Neuronal stem cell (in vitro differentiated cells): Measurements from ENCODE around the gene COL11A2.

Experiments
- DNase-seq: peaks from one replicate; pipeline ENCODE4 v3.0.0-alpha.2; 2013; ENCODE audit warnings: low spot score
- H2AFZ ChIP-seq: one replicate; pipeline ENCODE4 v1.6.1; 2013; ENCODE audit warnings: mild to moderate bottlenecking, low read length, inconsistent platforms
- H2AK5ac ChIP-seq: 2 replicates; pipeline ENCODE4 v1.6.1; 2013; ENCODE audit warnings: low read depth, mild to moderate bottlenecking, inconsistent platforms, low read length, moderate library complexity, mixed read lengths
- H2BK120ac ChIP-seq: 2 replicates; pipeline ENCODE4 v1.6.1; 2013; ENCODE audit warnings: low read depth, mild to moderate bottlenecking, inconsistent platforms, low read length, moderate library complexity, mixed read lengths
- H2BK12ac ChIP-seq: one replicate; pipeline ENCODE4 v1.6.1; 2013; ENCODE audit warnings: low read length, inconsistent platforms
- H2BK15ac ChIP-seq: 2 replicates; pipeline ENCODE4 v1.6.1; 2013; ENCODE audit warnings: mild to moderate bottlenecking, low read length, inconsistent platforms, mixed read lengths
- H2BK5ac ChIP-seq: one replicate; pipeline ENCODE4 v1.6.1; 2013; ENCODE audit warnings: inconsistent platforms, mild to moderate bottlenecking, low read length, moderate library complexity
- H3K14ac ChIP-seq: one replicate; pipeline ENCODE4 v1.6.1; 2013; ENCODE audit warnings: low read length, inconsistent platforms
- H3K18ac ChIP-seq: 2 replicates; pipeline ENCODE4 v1.6.1; 2013; ENCODE audit warnings: low read length, inconsistent platforms
- H3K23ac ChIP-seq: 2 replicates; pipeline ENCODE4 v1.6.1; 2013; ENCODE audit warnings: low read depth, mild to moderate bottlenecking, mixed read lengths, low read length, inconsistent platforms; ENCODE audit not compliant: poor library complexity
- H3K27ac ChIP-seq: replicated peaks from 3 replicates; pipeline ENCODE4 v1.5.1; 2013; ENCODE audit warnings: low read length, inconsistent platforms
- H3K27me3 ChIP-seq, 3 experiments: 2 replicates each; pipeline ENCODE4 v1.6.1; 2013; ENCODE audit warnings: low read length in 3 of 3, mild to moderate bottlenecking in 2 of 3, inconsistent platforms in 1 of 3, low read depth in 1 of 3, mixed read lengths in 1 of 3, moderate library complexity in 1 of 3; ENCODE audit not compliant: control insufficient read depth in 3 of 3, insufficient read depth in 3 of 3
- H3K36me3 ChIP-seq, 2 donors: replicated peaks in 1 of 2; 2 replicates each; pipeline ENCODE4 v1.6.1; 2013; ENCODE audit warnings: low read length in 2 of 2; ENCODE audit not compliant: control insufficient read depth in 2 of 2, insufficient read depth in 2 of 2
- H3K4ac ChIP-seq: 2 replicates; pipeline ENCODE4 v1.6.1; 2013; ENCODE audit warnings: inconsistent platforms, mild to moderate bottlenecking, low read length, moderate library complexity
- H3K4me1 ChIP-seq, 2 donors: 1 replicate in 1 of 2; 2 replicates in 1 of 2; pipeline ENCODE4 v1.6.1; 2013; ENCODE audit warnings: low read length in 2 of 2, low read depth in 1 of 2; ENCODE audit not compliant: control insufficient read depth in 2 of 2, insufficient read depth in 1 of 2
- H3K4me2 ChIP-seq: one replicate; pipeline ENCODE4 v1.6.1; 2013; ENCODE audit warnings: mild to moderate bottlenecking, low read length, inconsistent platforms; ENCODE audit not compliant: insufficient read depth, poor library complexity, severe bottlenecking
- H3K4me3 ChIP-seq, 2 donors: 2 replicates each; pipeline ENCODE4 v1.5.1; 2013; ENCODE audit warnings: low read length in 2 of 2, mild to moderate bottlenecking in 2 of 2, inconsistent platforms in 1 of 2, moderate library complexity in 1 of 2
- H3K79me1 ChIP-seq: one replicate; pipeline ENCODE4 v1.6.1; 2013; ENCODE audit warnings: low read depth, mild to moderate bottlenecking, inconsistent platforms, low read length, moderate library complexity
- H3K9ac ChIP-seq: one replicate; pipeline ENCODE4 v1.6.1; 2013; ENCODE audit warnings: mild to moderate bottlenecking, low read depth, low read length, inconsistent platforms; ENCODE audit not compliant: poor library complexity
- H3K9me3 ChIP-seq, 2 donors: replicated peaks in 1 of 2; 2 replicates each; pipeline versions ENCODE3 to v1.6.1; 2013; ENCODE audit warnings: low read length in 2 of 2, mild to moderate bottlenecking in 2 of 2, inconsistent platforms in 1 of 2, low read depth in 1 of 2, mixed read lengths in 1 of 2, moderate library complexity in 1 of 2; ENCODE audit not compliant: control insufficient read depth in 2 of 2, insufficient read depth in 1 of 2
- H4K8ac ChIP-seq: one replicate; pipeline ENCODE4 v1.6.1; 2013; ENCODE audit warnings: low read depth, mild to moderate bottlenecking, inconsistent platforms, low read length, moderate library complexity
- H4K91ac ChIP-seq: one replicate; pipeline ENCODE4 v1.6.1; 2013; ENCODE audit warnings: low read length, low read depth, mild to moderate bottlenecking, inconsistent platforms; ENCODE audit not compliant: poor library complexity
- WGBS, 2 donors: extraction: QIAGEN DNeasy Blood & Tissue Kit; methylation state at CpG; one replicate each; pipeline ENCODE4 v1.1.7; 2013; ENCODE audit warnings: missing lambda C conversion rate in 2 of 2, mixed read lengths in 1 of 2; ENCODE audit not compliant: insufficient read length in 2 of 2, insufficient replicate concordance in 1 of 2; ENCODE audit errors: extremely low coverage in 2 of 2; 5-methylcytosine and 5-hydroxymethylcytosine counted together

The COL11A2 gene

GRCh38 chr6:33189625-33190448 is 2.4 kb downstream of the COL11A2 start:
- Histone ChIP-seq H3K79me1 (no peaks in the 10 kb centered on the region), H2BK5ac (no peak overlapping the region), H3K4me3 (no peak overlapping the region), H4K8ac (no peak overlapping the region), H2BK120ac (no peak overlapping the region), H2BK15ac (peak overlapping the region; percentile 15), H3K14ac (no peak overlapping the region), H2AFZ (no peak overlapping the region), H3K27me3 (peaks cover 4 to 22% (median 18%) of the 10 kb centered on the region in 3 experiments), H3K4me2 (no peak overlapping the region), H3K23ac (no peak overlapping the region), H3K9me3 (no peaks in the 10 kb centered on the region), H3K36me3 (peaks cover 6 to 14% of the 10 kb centered on the region in 2 donors), H2AK5ac (peak overlapping the region; percentile 47), H3K9ac (no peak overlapping the region), H3K18ac (no peak overlapping the region), H3K4me1 (peaks cover 3 to 11% of the 10 kb centered on the region in 2 donors), H2BK12ac (no peak overlapping the region), H3K27ac (no peak overlapping the region), H3K4ac (no peak overlapping the region), H4K91ac (no peak overlapping the region)
- DNase-seq, result no peak
- 100% methylated on average over 1 of the region's 7 CpGs; no CpG with 5 or more reads in 1 of the 2 donors for WGBS, 2 donors

DNA sequence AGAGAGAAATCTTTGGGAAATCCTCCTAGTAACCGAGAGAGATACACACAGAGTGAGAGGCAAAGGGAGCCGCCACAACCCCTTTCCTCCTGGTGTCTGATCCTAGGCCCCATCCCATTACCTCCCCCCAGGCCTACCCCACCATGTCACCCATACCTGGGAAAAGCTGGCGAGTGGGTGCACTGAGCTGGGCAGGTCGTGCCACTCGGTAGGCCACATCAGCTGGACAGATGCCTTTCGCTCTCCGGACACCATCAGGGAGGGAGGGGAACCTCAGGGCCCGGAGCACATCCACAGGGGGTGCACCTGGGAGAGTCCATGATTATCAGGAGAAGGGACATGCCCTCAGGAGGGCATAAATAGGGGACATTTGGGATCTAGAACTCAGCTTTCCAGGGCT is 3.1 kb downstream of the COL11A2 start:
- Histone ChIP-seq H2AFZ (no peak overlapping the region), H3K79me1 (no peaks in the 10 kb centered on the region), H2BK120ac (no peak overlapping the region), H2BK5ac (no peak overlapping the region), H3K4me3 (no peak overlapping the region), H3K9me3 (peaks cover 0 to under 1% of the 10 kb centered on the region in 2 donors), H3K14ac (no peak overlapping the region), H3K23ac (no peak overlapping the region), H3K18ac (peak overlapping the region; percentile 2), H3K4me2 (no peak overlapping the region), H3K4ac (no peak overlapping the region), H4K91ac (no peak overlapping the region), H3K27me3 (peaks cover 4 to 22% (median 18%) of the 10 kb centered on the region in 3 experiments), H2BK12ac (no peak overlapping the region), H3K36me3 (peaks cover 1 to 7% of the 10 kb centered on the region in 2 donors), H3K27ac (no peak overlapping the region), H2BK15ac (peak overlapping the region; percentile 24), H4K8ac (no peak overlapping the region), H3K4me1 (peaks cover 3 to 11% of the 10 kb centered on the region in 2 donors), H3K9ac (no peak overlapping the region), H2AK5ac (peak overlapping the region; percentile 47)
- no CpG with 5 or more reads among the region's 8 CpGs for WGBS, 2 donors
- DNase-seq, result no peak

DNA sequence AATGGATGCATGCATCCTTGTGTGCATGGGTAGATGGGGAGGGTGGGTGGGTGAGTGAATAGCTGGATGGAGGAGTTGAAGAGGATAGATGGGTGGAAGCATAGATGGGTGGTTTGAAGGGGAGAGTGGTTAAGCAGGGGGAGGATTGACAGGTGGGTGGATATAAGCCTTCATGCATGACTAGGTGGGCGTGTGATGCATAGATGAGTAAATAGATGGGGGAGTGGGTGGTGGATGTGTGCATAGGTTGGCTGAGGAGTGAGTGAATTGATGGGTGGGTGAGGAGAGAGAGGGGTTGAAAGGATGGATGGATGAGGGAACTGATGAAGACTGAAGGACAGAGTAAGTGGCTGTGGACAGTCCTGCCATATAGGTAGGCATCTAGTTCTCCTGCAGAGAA is 4.5 kb downstream of the COL11A2 start:
- no peak overlapping the region for H3K4me2 ChIP-seq
- H2AFZ ChIP-seq, result no peak overlapping the region
- H3K23ac ChIP-seq, result no peak overlapping the region
- no peak overlapping the region for H3K4ac ChIP-seq
- H3K36me3 ChIP-seq, result no peaks in the 10 kb centered on the region
- H3K4me3 ChIP-seq, result no peak overlapping the region
- no peak overlapping the region for H2BK15ac ChIP-seq
- no peak overlapping the region for H2BK120ac ChIP-seq
- no peak overlapping the region for H3K9ac ChIP-seq
- H4K8ac ChIP-seq, result no peak overlapping the region
- no peaks in the 10 kb centered on the region for H3K79me1 ChIP-seq
- no peak overlapping the region for H3K14ac ChIP-seq
- H2BK12ac ChIP-seq, result no peak overlapping the region
- H3K27ac ChIP-seq, result no peak overlapping the region
- H3K9me3 ChIP-seq, result peaks cover 0 to 10% of the 10 kb centered on the region in 2 donors
- no CpG with 5 or more reads among the region's 1 CpG for WGBS, 2 donors
- no peak overlapping the region for H4K91ac ChIP-seq
- H3K18ac ChIP-seq, result no peak overlapping the region
- H3K27me3 ChIP-seq, result peaks cover 4 to 19% (median 18%) of the 10 kb centered on the region in 3 experiments
- H3K4me1 ChIP-seq, result peaks cover 3 to 9% of the 10 kb centered on the region in 2 donors
- no peak overlapping the region for H2BK5ac ChIP-seq
- H2AK5ac ChIP-seq, result no peak overlapping the region
- DNase-seq, result no peak

- no peak overlapping the region for H2BK5ac ChIP-seq
- H3K4me1 ChIP-seq, result peaks cover 0 to 3% of the 10 kb centered on the region in 2 donors
- no peak overlapping the region for H3K4ac ChIP-seq
- H3K4me2 ChIP-seq, result no peak overlapping the region
- H2AK5ac ChIP-seq, result peak overlapping the region; percentile 82
- H3K18ac ChIP-seq, result no peak overlapping the region
- H3K4me3 ChIP-seq, result no peak overlapping the region
- H3K27ac ChIP-seq, result no peak overlapping the region
- peaks cover 0 to 10% (median 0%) of the 10 kb centered on the region in 3 experiments for H3K27me3 ChIP-seq
- no peak overlapping the region for H2AFZ ChIP-seq
- no peak overlapping the region for H4K91ac ChIP-seq
- H3K9ac ChIP-seq, result no peak overlapping the region
- no peak overlapping the region for H4K8ac ChIP-seq
- peaks cover 0 to 10% of the 10 kb centered on the region in 2 donors for H3K9me3 ChIP-seq
- H3K79me1 ChIP-seq, result no peaks in the 10 kb centered on the region
- no peak overlapping the region for H3K14ac ChIP-seq
- WGBS, 2 donors, result 100% methylated on average over 2 of the region's 4 CpGs
- no peak overlapping the region for H2BK120ac ChIP-seq
- no peak overlapping the region for H2BK12ac ChIP-seq
- DNase-seq, result no peak
- H3K36me3 ChIP-seq, result no peaks in the 10 kb centered on the region
- no peak overlapping the region for H2BK15ac ChIP-seq
- H3K23ac ChIP-seq, result peak overlapping the region; percentile 25
Observed at GRCh38 chr6:33185654-33186187, 6.5 kb downstream of the COL11A2 start.
